ENCODE results near the gene PIEZO2. TPM values are rescaled to one million over a fixed set of nuclear protein-coding genes. Genes with fewer than 3 reads are reported as not detected.

The PIEZO2 gene
- total and polyA plus RNA-seq, 10 donors, result 0.42 to 13.0 (median 8.0) TPM

DNA sequence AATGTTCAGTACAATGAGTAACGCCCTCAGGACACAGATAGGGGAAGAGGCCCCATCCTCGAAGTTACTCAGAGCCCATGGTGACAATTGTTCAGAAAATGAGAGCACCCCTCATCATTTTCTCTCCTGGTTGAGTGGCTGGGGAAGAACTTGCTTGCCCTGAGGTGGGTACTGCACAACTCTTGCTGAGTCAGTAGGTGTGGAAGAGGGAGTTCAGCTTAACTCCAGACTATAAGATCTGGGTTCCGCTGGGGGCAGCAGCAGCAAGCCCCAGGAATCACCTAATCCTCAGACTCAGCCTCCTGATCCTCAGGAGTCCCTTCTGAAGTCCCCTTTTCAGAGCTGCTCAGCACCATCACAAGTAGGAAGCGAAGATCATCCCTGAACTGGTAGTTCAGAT lies 123.7 kb downstream of the PIEZO2 start:
- H3K27me3 ChIP-seq (replicated peaks in 1 of 7), result no peaks in the 10 kb centered on the region
- no peaks in the 10 kb centered on the region for H3K4me1 ChIP-seq
- intact Hi-C loops (cut with DNase I; ENCODE audit: low total_unique reads), result no loop called here
- H3K27ac ChIP-seq, result no peak overlapping the region
- no peaks in the 10 kb centered on the region for H3K36me3 ChIP-seq
- TF ChIP-seq POLR2AphosphoS5 (IDR thresholded peaks at IDR 0.05) (no peak), POLR2A (IDR thresholded peaks at IDR 0.05) (no peak), CTCF (IDR thresholded peaks at IDR 0.05 in 8 of 11, conservative IDR thresholded peaks at IDR 0.05 in 3 of 11) (no peak)
- DNase-seq, result no peak
- no peak overlapping the region for H3K4me3 ChIP-seq
- 54 to 77% (median 72%) methylated on average over 4 of the region's 4 CpGs for WGBS, 5 donors
- peaks cover 0 to 5% (median 0%) of the 10 kb centered on the region in 8 donors for H3K9me3 ChIP-seq

GRCh38 chr18:11024928-11025669 lies 124.3 kb downstream of the PIEZO2 start:
- TF ChIP-seq POLR2A (IDR thresholded peaks at IDR 0.05) (no peak), POLR2AphosphoS5 (IDR thresholded peaks at IDR 0.05) (no peak), CTCF (IDR thresholded peaks at IDR 0.05 in 8 of 11, conservative IDR thresholded peaks at IDR 0.05 in 3 of 11) (no peak)
- intact Hi-C loops (cut with DNase I; ENCODE audit: low total_unique reads), result no loop called here
- Histone ChIP-seq H3K27ac (no peak overlapping the region), H3K4me1 (no peaks in the 10 kb centered on the region), H3K9me3 (peaks cover 0 to 5% (median 0%) of the 10 kb centered on the region in 8 donors), H3K4me3 (no peak overlapping the region), H3K27me3 (replicated peaks in 1 of 7) (no peaks in the 10 kb centered on the region), H3K36me3 (no peaks in the 10 kb centered on the region)
- no peak for DNase-seq
- 65 to 88% (median 74%) methylated on average over 13 of the region's 13 CpGs for WGBS, 5 donors

GRCh38 chr18:11021477-11021876 lies 127.9 kb downstream of the PIEZO2 start:
- Histone ChIP-seq H3K4me1 (no peaks in the 10 kb centered on the region), H3K9me3 (peaks cover 0 to 5% (median 0%) of the 10 kb centered on the region in 8 donors), H3K27ac (no peak overlapping the region), H3K4me3 (no peak overlapping the region), H3K36me3 (no peaks in the 10 kb centered on the region), H3K27me3 (replicated peaks in 1 of 7) (no peaks in the 10 kb centered on the region)
- DNase-seq, result no peak
- intact Hi-C loops (cut with DNase I; ENCODE audit: low total_unique reads), result no loop called here
- no peak for TF ChIP-seq CTCF (IDR thresholded peaks at IDR 0.05 in 8 of 11, conservative IDR thresholded peaks at IDR 0.05 in 3 of 11)
- no peak for TF ChIP-seq POLR2AphosphoS5 (IDR thresholded peaks at IDR 0.05)
- TF ChIP-seq POLR2A (IDR thresholded peaks at IDR 0.05), result no peak
- WGBS, 5 donors, result 74 to 85% (median 82%) methylated on average over 8 of the region's 8 CpGs

DNA sequence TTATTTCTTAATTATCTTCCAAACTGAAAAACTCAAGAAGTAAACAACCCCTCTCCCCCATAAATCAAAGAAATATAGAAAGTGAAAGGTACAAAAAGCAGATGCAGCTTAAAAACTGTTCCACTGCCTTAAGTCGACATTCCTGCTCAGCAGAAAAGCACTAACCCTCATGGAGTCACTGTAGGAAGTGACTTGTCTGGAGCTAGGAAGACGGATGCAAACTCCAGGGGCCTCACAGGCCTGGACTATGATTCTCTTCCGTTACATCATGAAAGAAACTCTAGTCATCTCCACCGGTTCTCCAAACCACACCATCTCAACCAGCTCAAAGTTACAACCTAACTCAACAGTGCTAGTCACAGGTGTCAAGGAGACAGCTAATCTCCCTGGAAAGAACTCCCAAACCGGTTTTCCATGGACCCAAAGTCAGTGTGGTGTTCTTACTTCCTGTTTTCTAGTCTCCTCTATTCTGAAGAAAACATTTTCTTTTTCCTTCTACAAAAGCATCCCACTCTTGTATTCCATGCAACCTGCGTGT lies 128.4 kb downstream of the PIEZO2 start:
- Histone ChIP-seq H3K27me3 (replicated peaks in 1 of 7) (no peaks in the 10 kb centered on the region), H3K4me1 (no peaks in the 10 kb centered on the region), H3K9me3 (peaks cover 0 to 5% (median 0%) of the 10 kb centered on the region in 8 donors), H3K4me3 (no peak overlapping the region), H3K36me3 (no peaks in the 10 kb centered on the region), H3K27ac (no peak overlapping the region)
- intact Hi-C loops (cut with DNase I; ENCODE audit: low total_unique reads), result no loop called here
- no peak for TF ChIP-seq POLR2AphosphoS5 (IDR thresholded peaks at IDR 0.05)
- TF ChIP-seq CTCF (IDR thresholded peaks at IDR 0.05 in 8 of 11, conservative IDR thresholded peaks at IDR 0.05 in 3 of 11), result no peak
- no peak for TF ChIP-seq POLR2A (IDR thresholded peaks at IDR 0.05)
- DNase-seq, result no peak
- 64 to 73% (median 72%) methylated on average over 6 of the region's 6 CpGs for WGBS, 5 donors

All from spleen (tissue), 11 donors.